Activated CD8-positive, alpha-beta T cell treated with anti-CD3 and anti-CD28 coated beads, Interleukin-2, amount 10 ng/mL, durations not matched to agents 7 days and 5 days (primary cell): Measurements from ENCODE around the gene TTC14. TPM values are rescaled to one million over a fixed set of nuclear protein-coding genes. Genes with fewer than 3 reads are reported as not detected.
"Not testable (repeated sequence)": the region's sequence is repeated elsewhere in the genome, so short reads cannot be mapped to it uniquely, and the experiment has no call there.

ENCODE experiments used
- ATAC-seq: fragments of 150-1000 bp; cut with Tn5 transposase; one replicate; pipeline ENCODE4 v1.10.0; 2021; ENCODE audit warnings: moderate library complexity
- CTCF ChIA-PET: fragments of 350-600 bp; sonication (Branson Sonifier 250); formaldehyde crosslinking; loops from one replicate; lab custom pipeline; 2021; ENCODE audit warnings: antibody characterized with exemption; lab: Charles Lee
- POLR2A ChIA-PET: fragments of 350-600 bp; sonication (Branson Sonifier 250); formaldehyde crosslinking; loops from one replicate; lab custom pipeline; 2021; ENCODE audit warnings: antibody characterized with exemption; lab: Charles Lee
- DNase-seq: peaks from one replicate; pipeline ENCODE4 v3.0.0-alpha.2; 2020
- H3K27ac Mint-ChIP-seq: one replicate; pipeline ENCODE4 v1.8.0; 2021; ENCODE audit warnings: mild to moderate bottlenecking, mixed read lengths
- H3K27me3 Mint-ChIP-seq: one replicate; pipeline ENCODE4 v1.8.0; 2021; ENCODE audit warnings: low read depth, mixed read lengths
- H3K36me3 Mint-ChIP-seq: one replicate; pipeline ENCODE4 v1.8.0; 2021; ENCODE audit warnings: low read depth, mixed read lengths
- H3K4me1 Mint-ChIP-seq: one replicate; pipeline ENCODE4 v1.8.0; 2021; ENCODE audit warnings: low read depth, mixed read lengths
- H3K4me3 Mint-ChIP-seq: one replicate; pipeline ENCODE4 v1.8.0; 2021; ENCODE audit warnings: mild to moderate bottlenecking, mixed read lengths
- H3K9me3 Mint-ChIP-seq: one replicate; pipeline ENCODE4 v1.8.0; 2022; ENCODE audit warnings: mixed read lengths; ENCODE audit not compliant: insufficient read depth
- total RNA-seq, 2 experiments: library from RNA; stranded (reverse); gene quantifications; one replicate each; pipeline ENCODE4 v1.2.3, GENCODE V29; 2021

The TTC14 gene, protein sequence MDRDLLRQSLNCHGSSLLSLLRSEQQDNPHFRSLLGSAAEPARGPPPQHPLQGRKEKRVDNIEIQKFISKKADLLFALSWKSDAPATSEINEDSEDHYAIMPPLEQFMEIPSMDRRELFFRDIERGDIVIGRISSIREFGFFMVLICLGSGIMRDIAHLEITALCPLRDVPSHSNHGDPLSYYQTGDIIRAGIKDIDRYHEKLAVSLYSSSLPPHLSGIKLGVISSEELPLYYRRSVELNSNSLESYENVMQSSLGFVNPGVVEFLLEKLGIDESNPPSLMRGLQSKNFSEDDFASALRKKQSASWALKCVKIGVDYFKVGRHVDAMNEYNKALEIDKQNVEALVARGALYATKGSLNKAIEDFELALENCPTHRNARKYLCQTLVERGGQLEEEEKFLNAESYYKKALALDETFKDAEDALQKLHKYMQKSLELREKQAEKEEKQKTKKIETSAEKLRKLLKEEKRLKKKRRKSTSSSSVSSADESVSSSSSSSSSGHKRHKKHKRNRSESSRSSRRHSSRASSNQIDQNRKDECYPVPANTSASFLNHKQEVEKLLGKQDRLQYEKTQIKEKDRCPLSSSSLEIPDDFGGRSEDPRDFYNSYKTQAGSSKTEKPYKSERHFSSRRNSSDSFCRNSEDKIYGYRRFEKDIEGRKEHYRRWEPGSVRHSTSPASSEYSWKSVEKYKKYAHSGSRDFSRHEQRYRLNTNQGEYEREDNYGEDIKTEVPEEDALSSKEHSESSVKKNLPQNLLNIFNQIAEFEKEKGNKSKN
- total RNA-seq, result 10 to 100 TPM; 53.5 to 65.5 TPM

DNA sequence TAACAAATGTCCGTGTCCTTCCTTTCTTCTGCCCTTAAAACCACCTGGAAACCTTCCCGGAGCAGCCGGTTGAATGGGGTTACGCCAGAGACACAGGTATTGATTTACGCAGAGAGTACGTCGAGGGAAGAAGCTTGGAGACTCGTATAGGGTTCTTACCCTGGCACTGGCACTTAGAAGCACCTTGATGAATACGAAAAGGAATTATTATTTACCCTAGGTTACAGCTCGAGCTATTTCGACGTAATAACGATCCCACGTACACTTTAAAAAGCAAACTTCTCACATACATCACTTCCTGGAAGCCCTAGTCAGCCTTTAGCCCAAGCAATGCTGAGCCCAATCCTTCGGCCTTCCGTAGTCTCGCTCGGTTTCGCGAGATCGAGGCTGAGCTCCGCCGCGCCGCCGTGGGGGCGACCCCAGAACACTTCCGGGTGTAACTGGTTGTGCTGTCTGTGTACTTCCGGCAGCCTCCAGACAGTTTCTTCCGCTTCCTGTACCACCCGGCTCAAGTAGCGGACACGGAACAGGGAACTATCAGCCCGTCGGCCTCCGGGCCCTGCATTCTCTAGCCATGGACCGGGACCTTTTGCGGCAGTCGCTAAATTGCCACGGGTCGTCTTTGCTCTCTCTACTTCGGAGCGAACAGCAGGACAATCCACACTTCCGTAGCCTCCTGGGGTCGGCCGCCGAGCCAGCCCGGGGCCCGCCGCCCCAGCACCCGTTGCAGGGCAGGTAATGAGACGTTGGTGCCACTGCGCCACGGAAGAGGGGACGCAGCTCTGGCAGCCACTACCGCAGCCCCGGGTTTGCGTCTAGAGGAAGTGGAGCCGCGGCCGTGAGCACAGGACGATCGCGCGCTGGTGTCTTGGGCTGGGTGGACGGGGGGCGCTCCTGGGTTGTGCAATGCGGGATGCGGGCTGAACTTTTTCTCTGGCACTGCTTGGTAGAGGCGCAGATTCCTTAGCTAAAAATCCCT, at the start of gene TTC14:
TSS of gene TTC14 (plus strand) at position 476 of the 979 bp plus-strand sequence. CDS start at position 575, 99 bp downstream.
- Mint-ChIP-seq H3K9me3 (no peaks in the 10 kb centered on the region), H3K4me3 (peak within 1 kb of the TSS; percentile 98), H3K27ac (peak within 1 kb of the TSS; percentile 99), H3K4me1 (peaks cover 28% of the 10 kb centered on the region), H3K27me3 (peaks cover 10% of the 10 kb centered on the region), H3K36me3 (peaks cover 43% of the 10 kb centered on the region)
- ATAC-seq (peak; percentile 94), DNase-seq (peak; percentile 96)
- CTCF ChIA-PET, result interaction anchor here (0.6 to 2.1 kb wide), 5 partner anchors 8 to 310 kb away, joined by 3 to 6 read pairs (median 3); partner anchors contain the start of genes CCDC39 and FXR1
- POLR2A ChIA-PET, result interaction anchor here (0.6 to 1.9 kb wide), 8 partner anchors 9 to 1530 kb away, joined by 3 to 15 read pairs (median 4); partner anchors contain the start of genes CCDC39, FXR1 and ZMAT3

DNA sequence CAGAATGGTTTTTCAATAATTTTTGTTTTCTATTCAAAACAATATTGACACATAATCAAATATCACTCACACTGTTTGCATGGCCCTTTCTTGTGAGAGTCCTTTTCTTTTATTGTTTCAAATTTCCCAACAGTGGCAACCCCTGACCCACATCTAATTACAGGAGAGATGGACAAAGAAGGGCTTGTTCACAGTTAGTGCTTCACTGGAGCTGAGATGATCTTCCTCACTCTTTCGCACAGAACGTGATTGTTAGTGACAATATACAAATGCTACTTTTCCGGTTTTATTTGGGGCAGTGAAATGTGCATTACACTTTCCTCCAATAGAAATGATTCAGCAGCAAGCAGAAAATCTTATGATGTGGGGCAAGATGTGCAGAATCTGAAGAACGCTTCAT, 38.6 kb upstream of the TTC14 start:
- Mint-ChIP-seq H3K9me3 (peaks cover 6% of the 10 kb centered on the region), H3K27me3 (no peaks in the 10 kb centered on the region), H3K4me3 (no peak overlapping the region), H3K36me3 (no peaks in the 10 kb centered on the region), H3K4me1 (no peaks in the 10 kb centered on the region), H3K27ac (no peak overlapping the region)
- no peak for ATAC-seq
- ChIA-PET CTCF (no interaction called here), POLR2A (no interaction called here)
- DNase-seq, result no peak

DNA sequence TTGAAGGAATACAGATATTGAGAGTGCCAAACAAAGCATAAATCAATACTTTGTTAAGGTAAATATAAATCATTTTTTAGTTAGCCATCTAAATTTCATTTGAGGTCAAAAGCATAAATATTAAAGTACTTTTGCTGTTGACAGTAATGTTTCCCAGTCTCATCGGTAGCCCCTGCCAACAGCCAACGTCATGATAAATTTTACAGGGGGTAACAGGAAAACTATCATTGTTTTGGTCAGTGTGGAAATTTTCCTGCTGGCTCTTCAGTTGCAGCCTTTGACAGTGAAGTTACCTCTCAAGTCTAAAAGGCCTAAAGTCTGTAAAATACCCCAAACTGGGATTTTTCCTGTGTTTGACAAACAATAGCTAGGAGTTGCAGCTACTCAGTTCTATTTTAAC, 37.3 kb upstream of the TTC14 start:
- H3K27me3 Mint-ChIP-seq, result no peaks in the 10 kb centered on the region
- ATAC-seq, result no peak
- no peaks in the 10 kb centered on the region for H3K4me1 Mint-ChIP-seq
- H3K4me3 Mint-ChIP-seq, result no peak overlapping the region
- no peak overlapping the region for H3K27ac Mint-ChIP-seq
- peaks cover 1% of the 10 kb centered on the region for H3K9me3 Mint-ChIP-seq
- POLR2A ChIA-PET, result no interaction called here
- DNase-seq, result no peak
- H3K36me3 Mint-ChIP-seq, result no peaks in the 10 kb centered on the region
- CTCF ChIA-PET, result no interaction called here

DNA sequence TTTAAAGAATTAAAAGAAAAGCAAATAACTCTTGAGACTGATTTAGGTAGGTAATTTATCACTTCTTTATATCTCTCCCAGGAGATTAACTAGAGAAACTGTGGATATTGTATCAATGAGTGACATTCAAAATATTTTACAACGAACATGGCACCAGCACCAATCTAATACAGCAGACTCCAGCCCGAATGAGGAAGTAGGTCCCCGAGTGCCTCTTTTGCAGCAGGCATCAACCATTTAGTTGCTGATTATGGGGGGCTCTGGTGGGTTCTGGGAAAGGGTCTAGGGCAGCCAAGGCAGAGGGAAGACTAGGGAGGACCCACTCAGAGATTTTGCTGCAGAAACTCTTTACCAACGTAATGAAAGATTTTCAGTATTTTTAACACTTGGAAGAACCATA, 31.7 kb upstream of the TTC14 start:
- no peaks in the 10 kb centered on the region for H3K4me1 Mint-ChIP-seq
- H3K27me3 Mint-ChIP-seq, result no peaks in the 10 kb centered on the region
- no peaks in the 10 kb centered on the region for H3K9me3 Mint-ChIP-seq
- ChIA-PET CTCF (no interaction called here), POLR2A (no interaction called here)
- no peak for ATAC-seq
- H3K36me3 Mint-ChIP-seq, result no peaks in the 10 kb centered on the region
- no peak for DNase-seq
- H3K27ac Mint-ChIP-seq, result no peak overlapping the region
- no peak overlapping the region for H3K4me3 Mint-ChIP-seq

DNA sequence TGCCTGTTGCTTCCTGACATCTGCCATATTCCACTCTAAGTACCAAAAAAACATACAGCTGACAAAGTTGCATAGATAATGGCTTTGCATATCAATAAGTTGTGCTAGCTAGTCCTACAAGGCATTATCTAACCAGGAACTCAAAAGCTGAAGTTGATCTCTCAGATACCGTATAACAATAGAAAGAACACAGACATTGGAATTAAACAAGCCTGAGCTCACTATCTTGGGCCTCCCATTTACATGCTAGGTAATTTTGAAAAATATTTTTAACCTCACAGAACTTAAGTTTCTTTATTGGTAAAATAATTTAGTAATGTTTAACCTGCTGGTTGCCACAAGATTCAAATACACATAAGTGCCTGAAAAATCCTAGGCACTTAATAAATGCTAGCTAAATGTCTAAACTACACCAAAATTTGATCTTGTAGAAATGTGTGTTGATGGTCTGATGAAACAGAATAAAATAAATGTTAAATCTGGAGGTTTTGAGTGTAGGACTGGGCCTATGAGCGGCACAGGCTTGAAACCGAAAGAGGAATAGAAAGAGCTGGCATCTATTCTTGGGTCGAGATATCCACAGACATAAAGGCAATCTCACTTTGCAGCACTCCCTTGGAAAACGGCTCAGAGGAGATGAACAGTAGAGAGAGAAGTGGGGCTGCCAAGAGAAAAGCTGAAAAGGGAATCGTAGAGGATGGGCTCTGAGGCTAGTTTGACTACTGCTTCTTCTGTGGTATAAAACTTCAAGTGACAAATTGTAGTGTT, 29.9 kb upstream of the TTC14 start:
- ATAC-seq (no peak), DNase-seq (no peak)
- ChIA-PET POLR2A (no interaction called here), CTCF (no interaction called here)
- Mint-ChIP-seq H3K4me3 (no peak overlapping the region), H3K9me3 (no peaks in the 10 kb centered on the region), H3K27ac (no peak overlapping the region), H3K4me1 (no peaks in the 10 kb centered on the region), H3K36me3 (no peaks in the 10 kb centered on the region), H3K27me3 (no peaks in the 10 kb centered on the region)

DNA sequence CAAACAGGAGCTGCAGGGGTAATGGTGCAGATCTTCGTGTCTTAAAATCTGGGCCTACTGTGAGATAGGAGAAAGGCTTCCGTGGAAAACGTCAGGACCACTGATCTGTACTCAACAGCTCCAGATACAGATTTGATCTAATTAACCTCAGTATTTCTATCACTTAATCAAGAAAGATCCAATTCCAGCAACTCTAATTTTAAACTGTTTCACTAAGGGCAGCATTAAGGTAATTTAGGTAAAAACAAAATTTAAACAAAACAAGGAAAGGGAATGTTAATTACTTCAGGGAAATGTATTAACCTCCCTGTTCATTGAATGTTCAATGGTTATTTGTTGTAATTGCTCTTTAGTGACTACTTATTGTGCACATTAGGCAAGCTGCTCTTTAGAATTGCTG, 26.4 kb upstream of the TTC14 start:
- H3K27me3 Mint-ChIP-seq, result no peaks in the 10 kb centered on the region
- ChIA-PET POLR2A (no interaction called here), CTCF (no interaction called here)
- H3K4me1 Mint-ChIP-seq, result no peaks in the 10 kb centered on the region
- H3K36me3 Mint-ChIP-seq, result no peaks in the 10 kb centered on the region
- no peaks in the 10 kb centered on the region for H3K9me3 Mint-ChIP-seq
- no peak overlapping the region for H3K27ac Mint-ChIP-seq
- ATAC-seq (no peak), DNase-seq (no peak)
- no peak overlapping the region for H3K4me3 Mint-ChIP-seq

DNA sequence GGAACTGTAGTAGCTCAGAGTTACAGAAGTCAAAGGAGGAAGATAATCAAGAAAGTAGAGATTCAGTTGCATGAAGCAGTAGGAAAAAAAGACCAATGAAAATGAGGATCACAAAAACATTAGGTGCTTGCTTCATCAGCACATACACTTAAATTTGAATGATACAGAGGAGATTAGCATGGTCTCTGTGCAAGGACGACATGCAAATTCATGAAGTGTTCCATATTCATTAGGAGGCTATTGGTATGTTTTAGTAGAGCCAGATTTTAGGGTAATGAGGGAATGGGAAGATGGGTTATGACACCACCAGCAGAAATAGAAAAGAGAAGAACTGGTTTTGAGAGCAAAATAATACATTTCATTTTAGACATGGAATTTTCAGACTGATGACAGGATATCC, 21.0 kb upstream of the TTC14 start:
- Mint-ChIP-seq H3K9me3 (no peaks in the 10 kb centered on the region), H3K4me3 (no peak overlapping the region), H3K27ac (no peak overlapping the region), H3K27me3 (peaks cover 10% of the 10 kb centered on the region), H3K4me1 (no peaks in the 10 kb centered on the region), H3K36me3 (no peaks in the 10 kb centered on the region)
- no peak for DNase-seq
- ATAC-seq, result no peak
- CTCF ChIA-PET, result no interaction called here
- POLR2A ChIA-PET, result no interaction called here

DNA sequence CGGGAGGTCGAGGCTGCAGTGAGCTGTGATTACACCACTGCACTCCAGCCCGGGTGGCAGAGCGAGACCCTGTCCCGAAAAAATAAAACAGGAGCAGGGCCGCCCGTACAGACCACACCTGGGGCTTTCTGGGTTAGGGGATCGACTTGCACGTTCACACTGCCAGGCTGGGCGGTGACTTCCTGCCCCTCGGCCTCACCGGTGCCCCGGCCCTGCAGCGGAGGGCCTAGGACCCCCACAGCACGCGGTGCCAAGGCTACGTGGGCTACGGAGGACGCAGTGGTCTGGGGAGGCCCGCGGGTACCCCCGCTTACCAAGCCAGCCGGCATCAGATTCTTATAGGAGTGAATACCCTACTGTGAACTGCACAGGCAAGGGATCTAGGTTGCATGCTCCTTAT, 11.6 kb upstream of the TTC14 start:
- ATAC-seq, result no peak
- Mint-ChIP-seq H3K27ac (no peak overlapping the region), H3K4me3 (no peak overlapping the region), H3K27me3 (peaks cover 12% of the 10 kb centered on the region), H3K4me1 (no peaks in the 10 kb centered on the region), H3K9me3 (no peaks in the 10 kb centered on the region), H3K36me3 (no peaks in the 10 kb centered on the region)
- POLR2A ChIA-PET, result no interaction called here
- CTCF ChIA-PET, result no interaction called here
- no peak for DNase-seq

DNA sequence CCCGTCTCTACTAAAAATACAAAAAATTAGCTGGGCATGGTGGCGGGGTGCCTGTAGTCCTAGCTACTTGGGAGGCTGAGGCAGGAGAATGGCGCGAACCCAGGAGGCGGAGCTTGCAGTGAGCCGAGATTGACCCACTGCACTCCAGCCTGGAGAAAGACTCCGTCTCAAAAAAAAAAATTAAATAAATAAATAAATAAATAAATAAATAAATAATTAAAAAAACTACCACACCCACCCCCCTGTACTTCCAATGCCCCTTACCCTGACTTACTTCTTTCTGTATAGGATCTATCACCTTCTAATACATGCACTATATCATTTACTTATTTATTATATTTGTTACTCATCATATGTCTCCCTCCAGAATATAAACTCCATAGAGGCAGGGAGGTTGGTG, 8.3 kb upstream of the TTC14 start:
- POLR2A ChIA-PET, result not testable (repeated sequence)

DNA sequence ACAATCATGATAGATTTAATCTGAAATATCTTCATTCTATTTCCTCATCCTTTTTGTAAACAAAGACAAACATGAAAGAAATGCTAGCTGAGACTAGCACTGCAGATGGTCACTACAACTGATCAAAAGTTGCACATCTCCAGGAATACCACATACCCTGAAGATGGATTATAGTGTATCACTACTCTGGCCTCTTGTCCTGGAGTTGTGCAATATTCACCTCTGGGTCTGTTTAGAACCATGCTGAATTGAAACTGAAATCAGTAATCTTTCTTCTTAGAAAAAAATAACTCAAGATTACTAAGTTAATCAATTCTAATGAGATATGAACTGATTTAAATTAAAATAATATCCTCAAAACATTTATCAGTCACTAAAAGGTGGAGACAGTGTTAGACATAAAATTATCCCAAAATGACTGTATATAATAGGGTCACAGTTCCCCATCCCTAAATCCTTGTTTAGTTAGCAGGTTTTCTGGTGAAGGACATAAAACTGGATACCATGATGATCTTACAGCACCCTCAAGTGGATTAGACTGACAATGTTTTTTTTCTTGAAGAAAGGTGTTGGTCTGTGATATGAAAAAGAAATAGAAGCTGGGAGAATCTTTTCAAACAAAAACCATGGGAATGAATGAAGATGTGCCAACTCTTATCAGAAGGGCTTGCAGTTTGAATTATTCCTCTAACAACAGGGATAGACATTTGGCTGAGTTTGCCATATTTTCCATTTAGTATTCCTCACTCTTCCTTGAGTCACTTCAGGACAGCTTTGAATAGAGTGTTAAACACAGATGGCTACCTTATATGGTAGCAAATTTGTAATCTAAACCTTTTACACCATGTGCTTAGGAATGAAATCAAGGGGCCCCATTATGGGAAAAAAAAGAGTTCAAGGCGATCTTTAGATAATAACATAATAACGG, 7.1 kb upstream of the TTC14 start:
- Mint-ChIP-seq H3K27ac (no peak overlapping the region), H3K4me1 (no peaks in the 10 kb centered on the region), H3K9me3 (no peaks in the 10 kb centered on the region), H3K36me3 (no peaks in the 10 kb centered on the region), H3K4me3 (no peak overlapping the region), H3K27me3 (peaks cover 16% of the 10 kb centered on the region)
- ChIA-PET CTCF (interaction anchor here (0.7 to 1.1 kb wide), 4 partner anchors 11 to 671 kb away, joined by 3 to 5 read pairs (median 3); no protein-coding TSS in a partner anchor), POLR2A (no interaction called here)
- DNase-seq (no peak), ATAC-seq (no peak)

More for the DNA sequence above, 8.3 kb upstream of the TTC14 start:
- not testable (repeated sequence) for DNase-seq, H3K36me3 Mint-ChIP-seq, H3K9me3 Mint-ChIP-seq, H3K27me3 Mint-ChIP-seq, H3K4me1 Mint-ChIP-seq, H3K4me3 Mint-ChIP-seq, ATAC-seq, H3K27ac Mint-ChIP-seq
- CTCF ChIA-PET, result interaction anchor here (0.5 kb wide), 1 partner anchor 27 kb away, joined by 3 read pairs; no protein-coding TSS in a partner anchor
